ENCODE data around the gene PMEL. TPM values are rescaled to one million over a fixed set of nuclear protein-coding genes. Genes with fewer than 3 reads are reported as not detected.

PMEL gene
- total RNA-seq, 2 experiments from 2014 or later = not detected

DNA sequence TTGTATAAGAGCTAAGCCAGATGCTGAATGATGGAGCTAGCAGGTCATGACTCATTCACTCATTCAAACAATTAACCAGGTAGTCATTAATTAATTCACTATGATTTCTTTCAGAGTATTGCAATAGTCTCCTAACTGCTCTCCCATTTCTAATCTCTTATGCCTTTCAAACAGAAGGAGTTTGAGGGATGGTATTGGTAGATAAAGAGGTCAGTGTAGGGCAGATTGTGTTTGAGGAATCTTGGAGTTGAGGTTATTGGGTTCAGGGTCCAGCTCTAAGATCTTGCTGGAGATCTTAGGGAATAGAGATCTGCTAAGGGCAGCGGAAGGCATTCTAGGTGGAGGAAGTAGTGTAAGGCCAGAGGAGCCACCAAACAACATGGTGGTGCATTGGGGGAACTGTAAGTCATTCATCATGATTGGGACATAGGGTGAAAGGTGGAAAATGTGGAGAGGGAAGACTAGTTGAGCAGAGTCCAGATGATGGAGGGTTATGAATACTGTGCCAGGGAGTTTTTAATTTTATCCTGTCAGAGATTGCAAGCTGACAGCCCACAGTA lies 23.2 kb downstream of the PMEL start:
- peak overlapping the region; percentile 72 for H3K27ac Mint-ChIP-seq
- no peak overlapping the region for H3K4me3 Mint-ChIP-seq
- ATAC-seq (ENCODE audit: poor library complexity) = no peak

DNA sequence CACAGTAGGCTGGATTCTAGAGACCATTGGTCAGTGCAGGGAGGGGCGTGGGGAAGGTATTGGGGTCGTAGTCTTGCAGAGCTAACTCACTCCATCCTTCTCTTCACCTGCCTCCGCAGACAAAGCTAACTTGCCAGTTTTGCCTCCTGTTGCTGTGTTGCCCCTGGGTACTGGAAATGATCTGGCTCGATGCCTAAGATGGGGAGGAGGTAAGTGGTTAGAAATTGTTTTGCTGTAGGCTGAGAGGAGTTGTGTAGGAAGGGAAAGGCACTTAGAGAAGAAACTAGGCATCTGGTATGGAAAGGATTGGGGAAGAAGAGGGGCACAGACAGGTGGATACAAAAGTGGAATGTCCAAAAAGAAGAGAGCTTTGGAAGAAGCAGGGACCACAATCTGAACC lies 23.8 kb downstream of the PMEL start:
- H3K9me3 ChIP-seq (ENCODE audit: control insufficient read depth in 1 of 2, insufficient read depth in 1 of 2, low read length in 2 of 2) = no peaks in the 10 kb centered on the region
- H3K4me3 ChIP-seq (ENCODE audit: low read length) = no peak overlapping the region
- ATAC-seq (ENCODE audit: poor library complexity) (no peak), DNase-seq (no peak)
- CTCF ChIA-PET = interaction anchor here (1.7 to 5.4 kb wide), 3 partner anchors 14 to 203 kb away, joined by 4 to 86 read pairs (median 5); partner anchors contain the start of genes DGKA and PYM1
- H3K27me3 ChIP-seq (ENCODE audit: control insufficient read depth in 1 of 2, insufficient read depth in 2 of 2, low read length in 2 of 2) = no peaks in the 10 kb centered on the region
- Mint-ChIP-seq H3K36me3 (ENCODE audit: low read depth) (peaks cover 99% of the 10 kb centered on the region), H3K4me3 (no peak overlapping the region), H3K4me1 (ENCODE audit: low read depth) (peaks cover 72% of the 10 kb centered on the region), H3K27me3 (no peaks in the 10 kb centered on the region), H3K9me3 (no peaks in the 10 kb centered on the region), H3K27ac (peak overlapping the region; percentile 72)
- TF ChIP-seq, protein P1, sequence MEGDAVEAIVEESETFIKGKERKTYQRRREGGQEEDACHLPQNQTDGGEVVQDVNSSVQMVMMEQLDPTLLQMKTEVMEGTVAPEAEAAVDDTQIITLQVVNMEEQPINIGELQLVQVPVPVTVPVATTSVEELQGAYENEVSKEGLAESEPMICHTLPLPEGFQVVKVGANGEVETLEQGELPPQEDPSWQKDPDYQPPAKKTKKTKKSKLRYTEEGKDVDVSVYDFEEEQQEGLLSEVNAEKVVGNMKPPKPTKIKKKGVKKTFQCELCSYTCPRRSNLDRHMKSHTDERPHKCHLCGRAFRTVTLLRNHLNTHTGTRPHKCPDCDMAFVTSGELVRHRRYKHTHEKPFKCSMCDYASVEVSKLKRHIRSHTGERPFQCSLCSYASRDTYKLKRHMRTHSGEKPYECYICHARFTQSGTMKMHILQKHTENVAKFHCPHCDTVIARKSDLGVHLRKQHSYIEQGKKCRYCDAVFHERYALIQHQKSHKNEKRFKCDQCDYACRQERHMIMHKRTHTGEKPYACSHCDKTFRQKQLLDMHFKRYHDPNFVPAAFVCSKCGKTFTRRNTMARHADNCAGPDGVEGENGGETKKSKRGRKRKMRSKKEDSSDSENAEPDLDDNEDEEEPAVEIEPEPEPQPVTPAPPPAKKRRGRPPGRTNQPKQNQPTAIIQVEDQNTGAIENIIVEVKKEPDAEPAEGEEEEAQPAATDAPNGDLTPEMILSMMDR (IDR thresholded peaks at IDR 0.05) = no peak
- peak overlapping the region in 1 of 2 donors; percentile 53 for H3K27ac ChIP-seq (ENCODE audit: low read depth in 1 of 2, low read length in 2 of 2)
- intact Hi-C loops (cut with DNase I, micrococcal nuclease) = no loop called here
- H3K36me3 ChIP-seq (ENCODE audit: insufficient read depth, low read length) = peaks cover 98% of the 10 kb centered on the region
- H3K4me1 ChIP-seq (ENCODE audit: insufficient read depth, low read length) = peaks cover 64% of the 10 kb centered on the region
- POLR2A ChIA-PET = interaction anchor here (0.6 to 18.6 kb wide), 6 partner anchors 8 to 124 kb away, joined by 3 to 251 read pairs (median 6); partner anchors contain the start of genes ORMDL2, RAB5B and SARNP

More for the DNA sequence above, 23.2 kb downstream of the PMEL start:
- intact Hi-C loops (cut with DNase I, micrococcal nuclease) = no loop called here
- TF ChIP-seq, protein P1 (IDR thresholded peaks at IDR 0.05) = no peak
- peaks cover 71% of the 10 kb centered on the region for H3K4me1 Mint-ChIP-seq (ENCODE audit: low read depth)
- peaks cover 99% of the 10 kb centered on the region for H3K36me3 Mint-ChIP-seq (ENCODE audit: low read depth)
- no peak for DNase-seq
- Histone ChIP-seq H3K9me3 (ENCODE audit: control insufficient read depth in 1 of 2, insufficient read depth in 1 of 2, low read length in 2 of 2) (no peaks in the 10 kb centered on the region), H3K36me3 (ENCODE audit: insufficient read depth, low read length) (peaks cover 98% of the 10 kb centered on the region), H3K27me3 (ENCODE audit: control insufficient read depth in 1 of 2, insufficient read depth in 2 of 2, low read length in 2 of 2) (no peaks in the 10 kb centered on the region), H3K27ac (ENCODE audit: low read depth in 1 of 2, low read length in 2 of 2) (peak overlapping the region in 1 of 2 donors; percentile 53), H3K4me1 (ENCODE audit: insufficient read depth, low read length) (peaks cover 58% of the 10 kb centered on the region), H3K4me3 (ENCODE audit: low read length) (no peak overlapping the region)
- ChIA-PET CTCF (interaction anchor here (1.7 to 5.4 kb wide), 3 partner anchors 15 to 204 kb away, joined by 4 to 86 read pairs (median 5); partner anchors contain the start of genes DGKA and PYM1), POLR2A (interaction anchor here (0.6 to 18.6 kb wide), 9 partner anchors 9 to 124 kb away, joined by 3 to 251 read pairs (median 4); partner anchors contain the start of genes ORMDL2, RAB5B and SARNP)
- H3K27me3 Mint-ChIP-seq = no peaks in the 10 kb centered on the region
- no peaks in the 10 kb centered on the region for H3K9me3 Mint-ChIP-seq

DNA sequence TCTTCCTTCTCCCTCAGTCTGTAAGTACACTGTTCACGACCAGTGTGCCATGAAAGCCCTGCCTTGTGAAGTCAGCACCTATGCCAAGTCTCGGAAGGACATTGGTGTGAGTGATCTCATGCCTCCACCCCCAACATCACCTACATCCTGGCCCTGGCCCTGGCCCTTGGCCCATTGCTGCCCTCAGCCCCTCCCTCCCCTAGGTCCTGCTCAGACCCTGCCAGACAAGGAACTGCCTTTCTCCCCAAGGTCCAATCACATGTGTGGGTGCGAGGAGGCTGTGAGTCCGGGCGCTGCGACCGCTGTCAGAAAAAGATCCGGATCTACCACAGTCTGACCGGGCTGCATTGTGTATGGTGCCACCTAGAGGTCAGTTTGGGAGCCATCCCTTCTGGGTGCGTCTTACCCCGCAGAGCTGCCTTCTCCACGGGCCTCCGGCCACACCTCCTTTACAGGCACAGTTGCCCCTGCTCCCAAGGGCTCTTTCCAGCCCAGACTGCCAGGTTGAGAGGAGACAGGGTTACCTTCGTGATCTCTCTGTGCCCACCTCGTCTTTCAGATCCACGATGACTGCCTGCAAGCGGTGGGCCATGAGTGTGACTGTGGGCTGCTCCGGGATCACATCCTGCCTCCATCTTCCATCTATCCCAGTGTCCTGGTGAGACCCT lies 25.6 kb downstream of the PMEL start:
- H3K27me3 Mint-ChIP-seq = no peaks in the 10 kb centered on the region
- no peaks in the 10 kb centered on the region for H3K9me3 Mint-ChIP-seq
- H3K36me3 Mint-ChIP-seq (ENCODE audit: low read depth) = peaks cover 99% of the 10 kb centered on the region
- ChIA-PET CTCF (interaction anchor here (0.6 to 5.4 kb wide), 21 partner anchors 9 to 216 kb away, joined by 3 to 86 read pairs (median 4); partner anchors contain the start of genes DGKA, DNAJC14, ORMDL2 and PYM1), POLR2A (interaction anchor here (0.7 to 18.6 kb wide), 14 partner anchors 9 to 210 kb away, joined by 3 to 251 read pairs (median 6); partner anchors contain the start of genes DGKA, DNAJC14, ORMDL2 and PA2G4)
- Histone ChIP-seq H3K27ac (ENCODE audit: low read depth in 1 of 2, low read length in 2 of 2) (peak overlapping the region; percentile 42 to 70), H3K36me3 (ENCODE audit: insufficient read depth, low read length) (peaks cover 100% of the 10 kb centered on the region), H3K27me3 (ENCODE audit: control insufficient read depth in 1 of 2, insufficient read depth in 2 of 2, low read length in 2 of 2) (no peaks in the 10 kb centered on the region), H3K4me1 (ENCODE audit: insufficient read depth, low read length) (peaks cover 78% of the 10 kb centered on the region), H3K9me3 (ENCODE audit: control insufficient read depth in 1 of 2, insufficient read depth in 1 of 2, low read length in 2 of 2) (no peaks in the 10 kb centered on the region), H3K4me3 (ENCODE audit: low read length) (no peak overlapping the region)
- peak; percentile 88 for ATAC-seq (ENCODE audit: poor library complexity)
- H3K4me1 Mint-ChIP-seq (ENCODE audit: low read depth) = peaks cover 79% of the 10 kb centered on the region
- TF ChIP-seq, protein P1 (IDR thresholded peaks at IDR 0.05) = peak; percentile 92
- peak overlapping the region; percentile 72 for H3K4me3 Mint-ChIP-seq
- peak overlapping the region; percentile 97 for H3K27ac Mint-ChIP-seq
- DNase-seq = peak; percentile 76 to 92 (median 82)
- intact Hi-C loops (cut with DNase I, micrococcal nuclease) = loop anchor here (1.0 to 2.0 kb wide), 4 partner anchors 11 to 202 kb away; no protein-coding TSS in a partner anchor

Data from CD4-positive, alpha-beta T cell (primary cell).